ENCODE data around the gene UBE2J2.

- TF ChIP-seq ZFP30 (CRISPR knock-in tag; IDR thresholded peaks at IDR 0.05), result no peak
- no peak for TF ChIP-seq ISL1 (CRISPR knock-in tag; IDR thresholded peaks at IDR 0.05)
- TF ChIP-seq ZFP3 (CRISPR knock-in tag; IDR thresholded peaks at IDR 0.05), result no peak
- TF ChIP-seq ARNTL (CRISPR knock-in tag; IDR thresholded peaks at IDR 0.05; ENCODE audit: borderline replicate concordance, low read depth), result no peak
- TF ChIP-seq ESRRG (CRISPR knock-in tag; IDR thresholded peaks at IDR 0.05), result no peak
- TF ChIP-seq GLIS3 (CRISPR knock-in tag; IDR thresholded peaks at IDR 0.05), result no peak
- no peak for TF ChIP-seq POU6F1 (CRISPR knock-in tag; IDR thresholded peaks at IDR 0.05; ENCODE audit: borderline replicate concordance, low read depth)
- TF ChIP-seq ZC3H10 (CRISPR knock-in tag; IDR thresholded peaks at IDR 0.05), result no peak
- TF ChIP-seq, protein P1, sequence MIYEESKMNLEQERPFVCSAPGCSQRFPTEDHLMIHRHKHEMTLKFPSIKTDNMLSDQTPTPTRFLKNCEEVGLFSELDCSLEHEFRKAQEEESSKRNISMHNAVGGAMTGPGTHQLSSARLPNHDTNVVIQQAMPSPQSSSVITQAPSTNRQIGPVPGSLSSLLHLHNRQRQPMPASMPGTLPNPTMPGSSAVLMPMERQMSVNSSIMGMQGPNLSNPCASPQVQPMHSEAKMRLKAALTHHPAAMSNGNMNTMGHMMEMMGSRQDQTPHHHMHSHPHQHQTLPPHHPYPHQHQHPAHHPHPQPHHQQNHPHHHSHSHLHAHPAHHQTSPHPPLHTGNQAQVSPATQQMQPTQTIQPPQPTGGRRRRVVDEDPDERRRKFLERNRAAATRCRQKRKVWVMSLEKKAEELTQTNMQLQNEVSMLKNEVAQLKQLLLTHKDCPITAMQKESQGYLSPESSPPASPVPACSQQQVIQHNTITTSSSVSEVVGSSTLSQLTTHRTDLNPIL (CRISPR knock-in tag; IDR thresholded peaks at IDR 0.05; ENCODE audit: low read depth), result no peak
- TF ChIP-seq CSDC2 (CRISPR knock-in tag; IDR thresholded peaks at IDR 0.05), result no peak
- no peak for TF ChIP-seq PPARA (CRISPR knock-in tag; IDR thresholded peaks at IDR 0.05; ENCODE audit: borderline replicate concordance)
- TF ChIP-seq ZNF70 (CRISPR knock-in tag; IDR thresholded peaks at IDR 0.05), result no peak
- no peak for TF ChIP-seq RARB (CRISPR knock-in tag; IDR thresholded peaks at IDR 0.05)
- TF ChIP-seq, protein P2, sequence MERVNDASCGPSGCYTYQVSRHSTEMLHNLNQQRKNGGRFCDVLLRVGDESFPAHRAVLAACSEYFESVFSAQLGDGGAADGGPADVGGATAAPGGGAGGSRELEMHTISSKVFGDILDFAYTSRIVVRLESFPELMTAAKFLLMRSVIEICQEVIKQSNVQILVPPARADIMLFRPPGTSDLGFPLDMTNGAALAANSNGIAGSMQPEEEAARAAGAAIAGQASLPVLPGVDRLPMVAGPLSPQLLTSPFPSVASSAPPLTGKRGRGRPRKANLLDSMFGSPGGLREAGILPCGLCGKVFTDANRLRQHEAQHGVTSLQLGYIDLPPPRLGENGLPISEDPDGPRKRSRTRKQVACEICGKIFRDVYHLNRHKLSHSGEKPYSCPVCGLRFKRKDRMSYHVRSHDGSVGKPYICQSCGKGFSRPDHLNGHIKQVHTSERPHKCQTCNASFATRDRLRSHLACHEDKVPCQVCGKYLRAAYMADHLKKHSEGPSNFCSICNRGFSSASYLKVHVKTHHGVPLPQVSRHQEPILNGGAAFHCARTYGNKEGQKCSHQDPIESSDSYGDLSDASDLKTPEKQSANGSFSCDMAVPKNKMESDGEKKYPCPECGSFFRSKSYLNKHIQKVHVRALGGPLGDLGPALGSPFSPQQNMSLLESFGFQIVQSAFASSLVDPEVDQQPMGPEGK (CRISPR knock-in tag; IDR thresholded peaks at IDR 0.05; ENCODE audit: borderline replicate concordance), result no peak
Measured at GRCh38 chr1:1210726-1211540, 62.7 kb downstream of the UBE2J2 start.

All from SK-N-SH treated with all-trans-retinoic acid at 6 μM for 48 hours (cell line).